Mucosa of stomach (tissue), 1 donor: ENCODE data around the gene PCCB.
"Not testable (repeated sequence)": the region's sequence is repeated elsewhere in the genome, so short reads cannot be mapped to it uniquely, and the experiment has no call there.

Source experiments
- H3K27me3 ChIP-seq: one replicate; pipeline ENCODE4 v1.7.0; 2013; ENCODE audit warnings: mild to moderate bottlenecking, low read length; ENCODE audit not compliant: control insufficient read depth, insufficient read depth
- H3K36me3 ChIP-seq: one replicate; pipeline ENCODE4 v1.7.0; 2013; ENCODE audit warnings: low read length; ENCODE audit not compliant: control insufficient read depth, insufficient read depth
- H3K4me1 ChIP-seq: one replicate; pipeline ENCODE4 v1.7.0; 2013; ENCODE audit warnings: mild to moderate bottlenecking, low read length; ENCODE audit not compliant: control insufficient read depth, insufficient read depth
- H3K4me3 ChIP-seq: one replicate; pipeline ENCODE4 v1.7.0; 2013; ENCODE audit warnings: low read length
- H3K9ac ChIP-seq: one replicate; pipeline ENCODE4 v1.7.0; 2013; ENCODE audit warnings: mild to moderate bottlenecking, low read length, moderate library complexity
- H3K9me3 ChIP-seq: one replicate; pipeline ENCODE4 v1.7.0; 2013; ENCODE audit warnings: mild to moderate bottlenecking, low read length, moderate library complexity; ENCODE audit not compliant: control insufficient read depth
- donor health status: Pancreatic carcinoma.

PCCB gene

DNA sequence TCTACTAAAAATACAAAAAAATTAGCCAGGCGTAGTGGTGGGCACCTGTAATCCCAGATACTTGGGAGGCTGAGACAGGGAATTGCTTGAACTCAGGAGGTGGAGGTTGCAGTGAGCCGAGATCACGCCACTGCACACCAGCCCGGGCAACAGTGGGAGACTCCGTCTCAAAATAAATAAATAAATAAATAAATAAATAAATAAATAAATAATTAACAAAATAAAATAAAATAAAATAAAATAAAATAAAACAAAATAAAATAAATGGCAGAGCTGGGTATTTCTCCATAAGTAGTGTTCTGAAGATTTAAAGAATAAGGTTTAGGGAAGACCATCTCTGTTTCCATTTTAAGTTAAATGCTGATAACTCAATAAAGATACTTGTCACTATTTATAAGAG, 125.7 kb downstream of the PCCB start:
- H3K4me1 ChIP-seq, H3K27me3 ChIP-seq, H3K4me3 ChIP-seq: not testable (repeated sequence)

DNA sequence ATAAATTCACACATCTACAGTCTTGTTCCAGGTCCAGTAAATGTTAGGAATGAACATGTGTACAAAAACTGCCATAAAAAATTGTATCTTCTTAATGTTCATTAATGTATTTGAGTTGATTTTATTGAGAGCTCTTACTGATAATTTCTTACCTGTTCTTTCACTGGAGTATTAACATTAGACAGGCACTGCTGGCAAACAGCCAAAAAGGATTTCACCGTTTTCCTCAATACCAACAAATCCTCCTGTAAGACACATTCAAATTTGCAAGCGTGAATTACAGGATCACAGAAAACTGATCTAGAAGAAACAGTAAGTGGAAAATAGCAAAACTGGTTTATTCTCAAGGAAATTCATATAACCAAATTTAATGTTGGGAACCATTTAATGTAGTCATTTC, 127.4 kb downstream of the PCCB start:
- Histone ChIP-seq H3K9me3 (no peaks in the 10 kb centered on the region), H3K27me3 (no peaks in the 10 kb centered on the region), H3K4me1 (no peaks in the 10 kb centered on the region), H3K4me3 (no peak overlapping the region), H3K9ac (no peak overlapping the region), H3K36me3 (no peaks in the 10 kb centered on the region)

More for the DNA sequence above, 125.7 kb downstream of the PCCB start:
- H3K9ac ChIP-seq, H3K36me3 ChIP-seq, H3K9me3 ChIP-seq: not testable (repeated sequence)

GRCh38 chr3:136378011-136378410, 127.9 kb downstream of the PCCB start:
- Histone ChIP-seq H3K27me3 (no peaks in the 10 kb centered on the region), H3K9me3 (no peaks in the 10 kb centered on the region), H3K4me1 (no peaks in the 10 kb centered on the region), H3K36me3 (no peaks in the 10 kb centered on the region), H3K4me3 (no peak overlapping the region), H3K9ac (no peak overlapping the region)
